ENCODE data around the gene RAB7B.

- TF ChIP-seq GATA2 (IDR thresholded peaks at IDR 0.05; ENCODE audit: low read depth, low read length) (no peak), GATA3 (IDR thresholded peaks at IDR 0.05; ENCODE audit: low read depth, low read length) (no peak)
These were observed 69.2 kb downstream of the RAB7B start for GRCh38 chr1:205933671-205934618.

Measured in SH-SY5Y (cell line).